SHP77 treated with DMSO at 0.1 percent for 48 hours (cell line): ENCODE results near the gene CACNG4.

Experiments used
- DNase-seq: peaks from one replicate; lab custom pipeline; 2025; lab: John Stamatoyannopoulos, UW

Gene CACNG4

DNA sequence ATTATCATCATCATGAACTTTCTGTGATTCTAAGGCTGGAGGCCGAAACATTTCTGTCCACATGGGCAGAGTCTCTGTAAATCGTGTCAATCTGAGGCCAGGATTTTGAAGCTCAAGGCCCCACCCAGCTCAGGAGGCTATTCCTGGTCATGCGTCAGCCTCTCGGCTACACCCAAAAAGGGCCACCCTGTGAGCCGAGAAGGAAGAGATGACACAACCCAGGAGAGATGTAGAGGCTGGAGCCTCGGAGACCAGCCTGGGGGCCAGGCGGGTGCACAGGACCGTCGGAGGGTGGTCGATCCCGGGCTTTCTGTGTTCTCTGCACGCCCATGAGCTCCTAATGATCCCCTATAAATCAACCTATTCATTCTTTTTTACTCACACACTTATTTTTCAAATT lies 78.8 kb downstream of the CACNG4 start:
- no peak for DNase-seq

DNA sequence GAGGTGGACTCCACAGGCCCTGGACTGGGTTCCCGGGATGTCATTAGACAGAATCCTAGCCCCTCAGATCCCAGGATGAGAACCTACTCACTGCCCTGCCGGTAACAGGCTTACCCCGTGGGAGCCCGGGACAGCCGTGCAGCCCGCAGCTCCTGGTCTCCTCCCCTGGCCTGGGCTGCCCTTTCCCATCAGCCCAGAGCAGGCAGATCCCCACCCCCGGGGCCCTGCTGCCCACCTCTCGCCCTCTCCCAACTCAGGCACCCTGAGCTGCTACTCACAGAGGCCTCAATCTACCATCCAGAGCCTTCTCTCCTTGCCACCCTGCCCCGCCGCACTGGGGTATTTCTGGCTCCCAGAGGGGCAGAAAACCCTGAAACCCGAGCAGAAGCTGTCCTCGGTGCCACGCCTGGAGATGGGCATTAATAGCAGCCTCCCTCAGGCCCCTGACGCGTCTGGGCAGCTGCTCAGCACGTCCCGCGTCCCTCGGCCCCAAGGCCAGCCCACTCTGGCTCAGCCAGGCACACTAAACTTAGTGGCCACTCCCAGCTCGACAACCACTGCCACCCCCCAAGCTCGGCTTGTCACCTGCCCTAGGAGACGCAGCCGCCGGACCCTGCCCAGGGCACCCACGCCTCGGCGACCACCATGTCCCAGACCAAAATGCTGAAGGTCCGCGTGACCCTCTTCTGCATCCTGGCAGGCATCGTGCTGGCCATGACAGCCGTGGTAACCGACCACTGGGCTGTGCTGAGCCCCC lies 79.7 kb downstream of the CACNG4 start, which contains the start of gene CACNG1:
Gene CACNG1, plus strand, starts transcription at position 539 of the 757 bp plus-strand sequence. Its CDS starts 107 bp downstream, at position 646.
- DNase-seq, result no peak

DNA sequence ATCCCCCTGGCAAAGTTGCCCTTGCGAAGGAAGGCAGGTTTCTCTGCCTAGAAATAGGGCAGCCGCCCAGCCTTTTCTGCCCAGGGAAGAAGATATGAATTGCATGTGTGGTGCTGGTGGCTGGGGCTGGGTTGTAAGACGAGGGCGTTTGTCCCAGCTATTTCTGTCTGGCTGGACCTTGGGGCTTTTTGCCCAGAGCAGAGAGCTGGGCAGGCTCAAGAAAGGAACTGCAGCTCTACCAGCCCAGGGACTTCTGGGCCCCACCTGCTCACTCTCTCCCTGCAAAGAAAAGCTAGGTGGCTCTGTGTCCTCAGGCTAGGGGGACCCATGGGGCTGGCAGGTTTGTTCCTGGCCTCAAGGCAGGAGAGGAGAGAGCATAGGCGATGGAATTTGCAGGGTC lies 80.4 kb downstream of the CACNG4 start:
- no peak for DNase-seq

DNA sequence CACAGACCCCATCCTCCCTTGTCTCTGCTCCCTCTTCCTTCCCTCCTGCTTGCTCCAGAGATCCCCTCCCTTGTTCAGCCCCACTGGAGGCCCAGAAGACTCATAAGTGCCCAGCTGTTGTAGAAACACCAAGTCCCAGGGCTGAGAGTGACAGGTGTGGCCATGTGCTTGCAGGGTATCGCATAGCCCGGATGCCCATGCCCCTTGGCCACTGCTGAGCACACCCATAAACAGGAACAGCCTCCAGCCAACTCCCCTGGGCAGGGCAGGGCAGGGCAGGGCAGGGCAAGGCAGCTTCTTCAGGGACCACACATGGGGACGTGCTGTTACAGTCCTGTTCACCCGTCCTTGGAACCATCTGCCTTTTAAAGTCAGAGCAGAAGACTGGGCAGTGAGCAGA lies 81.9 kb downstream of the CACNG4 start:
- no peak for DNase-seq

DNA sequence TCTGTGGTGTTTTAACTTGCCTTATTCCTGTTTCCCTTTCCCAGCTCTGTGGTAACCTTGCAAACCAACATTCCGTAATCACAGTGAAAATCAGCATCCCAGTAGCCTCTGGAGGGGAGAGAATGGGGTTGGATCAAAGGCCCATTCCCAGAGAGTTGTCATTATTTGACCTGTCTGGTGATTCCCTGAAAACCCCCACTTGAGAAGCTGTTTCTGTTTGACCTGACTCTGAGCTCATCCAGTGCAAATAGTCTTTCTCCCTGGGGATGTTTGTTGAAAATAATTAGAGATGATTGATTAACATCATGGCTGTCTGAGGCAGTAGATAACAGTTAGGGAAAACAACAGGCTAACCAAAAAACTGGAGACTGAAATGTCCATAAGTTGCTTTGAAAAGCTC lies 82.9 kb downstream of the CACNG4 start:
- no peak for DNase-seq

DNA sequence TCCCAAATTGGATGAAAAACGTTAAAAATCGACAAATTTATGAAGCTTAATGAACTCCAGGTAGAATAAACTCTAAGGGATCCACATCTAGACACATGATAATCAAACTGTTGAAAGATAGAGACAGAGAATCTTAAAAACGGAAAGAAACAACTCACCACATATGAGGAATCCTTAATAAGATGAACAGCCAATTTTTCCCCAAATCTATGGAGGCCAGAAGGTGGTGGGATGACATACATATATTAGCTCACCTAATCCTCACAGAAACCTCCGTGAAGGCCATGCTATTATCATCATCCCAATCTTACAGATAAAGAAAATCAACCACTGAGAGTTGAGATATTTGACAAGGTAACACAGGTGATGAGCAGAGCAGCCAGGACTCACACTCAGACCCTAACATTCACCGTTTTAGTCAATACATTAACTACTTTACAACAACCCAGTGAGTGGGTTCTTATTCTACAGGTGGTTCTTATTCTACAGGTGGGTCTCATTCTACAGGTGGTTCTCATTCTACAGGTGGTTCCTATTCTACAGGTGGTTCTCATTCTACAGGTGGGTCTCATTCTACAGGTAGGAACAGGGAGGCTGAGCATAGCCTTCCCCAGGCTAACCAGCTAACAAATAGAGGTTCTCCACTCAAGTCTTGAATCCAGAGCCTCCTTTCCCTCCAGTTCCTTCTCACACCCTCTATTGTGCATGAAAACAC lies 84.7 kb downstream of the CACNG4 start:
- no peak for DNase-seq

DNA sequence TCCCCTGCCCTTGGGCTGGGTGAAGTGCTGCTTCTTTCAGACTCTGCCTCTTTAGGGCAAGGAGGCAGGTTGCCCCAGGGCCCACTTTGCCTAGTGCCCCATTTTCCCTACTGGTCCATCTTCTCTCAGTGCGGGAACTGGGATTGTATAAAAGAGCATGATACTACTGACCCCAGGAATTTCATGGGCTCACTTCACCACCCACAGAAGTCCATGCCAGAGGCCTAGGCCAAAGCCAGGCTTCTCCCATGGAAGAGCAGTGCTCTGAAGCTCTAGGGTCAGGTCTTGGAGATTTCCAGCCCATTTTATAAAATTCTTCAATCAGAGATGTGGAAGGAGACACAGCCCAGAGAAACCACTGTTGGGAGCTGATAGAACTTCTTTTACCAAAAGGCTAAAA lies 85.6 kb downstream of the CACNG4 start:
- DNase-seq, result no peak

DNA sequence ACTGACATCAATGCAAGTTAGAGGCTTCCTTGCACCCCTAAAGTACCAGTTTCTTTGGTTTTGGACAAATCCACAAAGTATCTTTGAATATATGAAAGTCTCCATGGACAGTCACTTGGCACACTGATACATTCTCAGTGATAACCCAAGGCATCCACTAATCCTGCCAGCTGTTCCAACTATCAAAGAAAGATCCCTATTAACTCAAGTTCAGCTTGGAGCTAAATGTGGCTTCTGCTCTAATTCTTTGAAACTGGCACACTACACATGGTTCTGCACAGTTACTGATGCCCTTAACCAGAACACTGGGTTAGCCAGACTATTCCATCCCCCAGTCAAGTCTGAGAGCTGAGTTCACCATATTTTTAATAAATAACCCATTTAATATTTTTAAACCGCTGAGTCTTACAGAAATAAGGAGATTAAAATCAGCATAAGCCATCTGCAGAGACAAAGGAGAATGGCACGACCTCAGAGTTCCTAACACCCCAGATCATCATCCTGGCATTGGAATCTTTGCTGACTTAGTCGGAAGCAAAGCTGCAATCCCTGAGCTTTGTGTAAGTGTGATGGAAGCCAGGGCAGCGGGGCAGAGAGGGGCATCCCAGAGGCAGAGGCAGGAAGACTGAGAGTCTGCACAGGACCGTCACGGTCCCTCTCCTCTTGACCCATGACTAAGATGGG lies 86.1 kb downstream of the CACNG4 start:
- no peak for DNase-seq

DNA sequence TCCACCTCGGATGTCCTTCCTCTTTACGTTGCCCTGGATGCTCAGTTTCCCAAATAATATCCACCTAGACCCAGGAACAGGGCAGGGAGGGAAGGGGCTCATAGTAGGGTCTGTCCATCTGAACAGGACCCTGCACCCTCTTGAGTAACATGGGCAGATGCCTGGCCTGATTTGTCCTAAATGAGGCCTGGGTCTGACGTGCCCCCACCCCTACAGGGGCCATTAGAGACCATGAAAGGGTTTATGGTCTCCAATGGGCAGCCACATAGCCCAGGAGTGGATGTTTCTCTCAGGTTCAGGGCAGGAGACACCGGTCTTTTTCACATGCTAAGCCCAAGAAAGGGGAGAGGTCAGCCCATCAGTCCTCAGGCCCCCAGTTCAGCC lies 86.6 kb downstream of the CACNG4 start:
- no peak for DNase-seq

DNA sequence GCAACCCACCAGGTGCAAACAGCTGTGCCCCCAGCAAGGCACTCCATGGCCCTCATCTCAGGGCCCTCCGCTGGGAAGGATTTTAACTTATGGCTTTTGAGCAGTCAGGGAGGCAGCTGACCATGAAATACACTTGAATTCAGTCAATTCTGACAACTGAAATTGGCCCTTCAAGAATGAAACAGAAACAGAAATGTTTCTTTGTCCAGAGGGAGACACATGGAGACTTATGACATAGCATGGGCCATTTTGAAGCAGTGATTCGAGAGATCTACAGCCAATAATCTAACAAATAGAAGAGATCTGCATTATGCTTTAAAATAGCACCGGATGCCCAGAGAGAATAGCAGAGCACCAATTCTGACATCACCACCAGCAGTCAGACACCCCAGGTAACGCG lies 87.3 kb downstream of the CACNG4 start:
- no peak for DNase-seq

DNA sequence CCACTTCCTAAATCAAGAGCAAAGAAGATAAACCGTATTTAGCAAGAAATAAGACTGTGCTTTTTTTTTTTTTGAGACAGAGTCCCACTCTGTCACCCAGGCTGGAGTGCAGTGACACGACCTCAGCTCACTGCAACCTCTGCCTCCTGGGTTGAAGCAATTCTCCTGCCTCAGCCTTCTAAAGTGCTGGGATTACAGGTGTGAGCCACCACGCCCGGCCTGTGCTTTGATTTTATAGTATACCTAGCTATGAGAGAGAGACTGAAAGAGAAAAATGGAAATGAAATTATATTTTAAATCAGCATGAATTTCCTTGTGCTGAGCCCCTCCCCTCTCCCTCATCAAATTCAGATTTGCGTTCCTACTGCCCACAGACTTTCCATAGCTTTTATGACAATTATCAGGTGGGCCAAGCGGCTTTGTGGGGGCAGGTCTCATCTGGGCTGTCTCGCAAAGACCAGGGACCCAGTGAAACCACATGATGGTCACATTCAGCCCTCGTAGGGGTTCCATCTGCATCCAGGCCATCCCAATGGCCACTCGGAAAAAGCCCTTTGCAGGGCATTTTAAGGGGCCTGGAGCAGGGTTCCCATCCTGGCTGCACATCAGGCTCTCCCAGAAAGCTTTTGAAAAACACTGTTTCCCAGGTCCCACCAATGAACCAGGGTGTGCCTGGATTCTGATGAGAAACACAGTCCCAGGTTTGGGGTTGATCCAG lies 88.4 kb downstream of the CACNG4 start:
- no peak for DNase-seq

DNA sequence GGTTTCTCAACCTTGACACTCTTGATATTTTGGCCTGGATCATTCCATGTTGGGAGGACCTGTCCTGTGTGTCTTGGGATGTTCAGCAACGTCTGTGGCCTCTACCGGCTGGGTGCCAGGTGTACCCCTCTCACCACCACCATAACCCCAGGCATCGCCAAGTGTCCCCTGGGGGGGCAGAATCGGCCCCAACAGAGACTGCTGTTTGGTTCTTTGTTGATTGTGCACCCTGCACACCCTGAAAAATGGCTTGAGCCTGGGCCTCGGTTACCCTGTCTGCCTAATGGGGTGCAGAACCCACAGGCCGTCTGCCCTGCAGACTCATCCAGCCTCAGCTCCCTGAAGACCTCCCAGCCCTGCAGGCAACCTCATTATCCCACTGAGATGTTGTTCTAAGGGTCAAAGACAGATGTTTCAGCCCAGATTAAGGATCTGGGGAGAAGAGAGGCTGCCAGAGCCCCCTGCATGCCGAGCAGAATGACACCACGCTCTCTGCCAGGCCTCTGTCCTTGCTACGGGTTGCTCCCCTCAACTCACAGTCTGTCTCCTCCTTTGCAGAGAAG lies 89.0 kb downstream of the CACNG4 start:
- no peak for DNase-seq

DNA sequence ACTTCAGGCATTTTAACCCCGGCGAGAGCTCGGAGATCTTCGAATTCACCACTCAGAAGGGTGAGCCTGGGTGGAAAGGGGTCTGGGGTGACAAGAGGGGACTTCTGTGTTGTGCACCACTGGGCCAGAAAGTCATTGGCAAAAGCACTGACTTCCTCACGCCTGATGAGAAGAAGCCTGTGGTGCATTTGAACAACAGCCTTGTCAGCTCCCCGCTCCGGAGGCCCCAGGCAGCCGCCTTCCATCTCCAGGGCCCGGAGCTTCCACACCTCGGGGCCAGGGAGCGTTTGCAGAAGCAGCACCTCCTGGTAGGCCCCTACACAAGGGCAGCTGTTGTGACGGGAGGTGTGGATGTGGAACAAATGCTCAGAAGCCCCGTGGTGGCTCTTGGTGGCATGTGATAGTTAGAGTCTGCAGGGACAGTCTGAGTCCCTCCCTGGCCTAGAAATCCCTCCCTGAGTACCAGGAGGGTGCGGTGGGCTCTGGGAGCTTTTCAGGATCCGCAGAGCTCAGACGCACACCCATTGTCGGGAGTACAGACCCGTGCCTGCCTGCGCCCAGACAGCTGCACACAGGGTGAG lies 89.6 kb downstream of the CACNG4 start:
- no peak for DNase-seq

DNA sequence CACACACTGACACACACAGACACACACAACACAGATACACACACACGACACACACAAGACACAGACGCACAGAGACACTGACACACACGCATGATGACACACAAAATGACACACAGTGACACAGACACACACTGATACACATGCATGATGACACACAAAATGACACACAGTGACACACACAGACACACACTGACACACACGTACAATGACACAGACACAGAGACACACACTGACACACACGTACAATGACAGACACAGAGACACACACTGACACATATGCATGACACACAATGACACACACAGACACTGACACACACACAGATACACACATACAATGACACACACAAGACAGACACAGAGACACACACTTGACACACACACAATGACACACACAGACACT lies 90.1 kb downstream of the CACNG4 start:
- no peak for DNase-seq

DNA sequence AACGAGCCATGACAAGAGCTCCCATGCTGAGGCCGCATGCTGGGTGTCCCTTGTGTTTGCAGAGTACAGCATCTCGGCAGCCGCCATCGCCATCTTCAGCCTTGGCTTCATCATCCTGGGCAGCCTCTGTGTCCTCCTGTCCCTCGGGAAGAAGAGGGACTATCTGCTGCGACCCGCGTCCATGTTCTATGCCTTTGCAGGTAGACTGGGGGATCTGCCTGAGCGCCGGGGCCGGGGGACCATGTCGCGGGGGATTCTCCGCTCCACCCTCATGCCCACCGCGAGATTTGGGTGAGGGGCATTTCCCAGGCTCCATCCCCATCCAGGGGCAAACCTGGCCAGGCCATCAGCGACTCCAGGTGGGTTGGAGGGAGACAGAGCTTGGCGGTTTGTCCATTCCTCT lies 90.5 kb downstream of the CACNG4 start:
- DNase-seq, result no peak

DNA sequence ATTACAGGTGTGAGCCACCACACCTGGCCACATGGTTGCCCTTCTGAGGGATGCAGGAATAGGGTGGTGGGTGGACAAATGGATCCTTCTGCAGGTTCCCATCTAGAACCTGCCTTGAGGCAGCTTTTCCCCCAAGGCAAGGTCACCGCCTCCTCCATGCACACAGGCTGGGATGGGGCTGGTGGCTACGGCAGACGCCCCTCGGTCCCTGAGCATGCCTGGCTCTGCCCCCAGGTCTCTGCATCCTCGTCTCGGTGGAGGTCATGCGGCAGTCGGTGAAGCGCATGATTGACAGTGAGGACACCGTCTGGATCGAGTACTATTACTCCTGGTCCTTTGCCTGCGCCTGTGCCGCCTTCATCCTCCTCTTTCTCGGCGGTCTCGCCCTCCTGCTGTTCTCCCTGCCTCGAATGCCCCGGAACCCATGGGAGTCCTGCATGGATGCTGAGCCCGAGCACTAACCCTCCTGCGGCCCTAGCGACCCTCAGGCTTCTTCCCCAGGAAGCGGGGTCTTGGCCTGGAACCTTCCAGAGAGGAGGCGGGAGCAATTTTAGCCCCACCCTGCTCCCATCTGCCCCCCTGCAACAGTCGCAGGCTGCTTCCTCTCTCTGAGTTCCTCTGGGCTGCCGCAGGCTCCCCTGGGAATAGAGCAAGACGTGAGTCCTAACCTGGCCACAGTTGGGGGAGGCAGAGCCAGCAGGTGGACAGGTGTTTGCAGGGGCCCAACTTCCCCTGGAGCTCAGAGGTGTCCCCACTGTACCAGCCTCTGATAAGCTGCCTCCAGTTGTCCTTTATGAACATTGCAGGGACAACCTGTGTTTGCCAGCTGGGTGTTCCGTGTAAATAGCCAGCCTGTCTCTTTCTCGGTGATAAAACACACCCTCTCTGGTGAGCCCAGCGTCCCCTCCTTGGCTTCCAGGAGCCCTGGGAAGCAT lies 91.6 kb downstream of the CACNG4 start:
- DNase-seq, result no peak

DNA sequence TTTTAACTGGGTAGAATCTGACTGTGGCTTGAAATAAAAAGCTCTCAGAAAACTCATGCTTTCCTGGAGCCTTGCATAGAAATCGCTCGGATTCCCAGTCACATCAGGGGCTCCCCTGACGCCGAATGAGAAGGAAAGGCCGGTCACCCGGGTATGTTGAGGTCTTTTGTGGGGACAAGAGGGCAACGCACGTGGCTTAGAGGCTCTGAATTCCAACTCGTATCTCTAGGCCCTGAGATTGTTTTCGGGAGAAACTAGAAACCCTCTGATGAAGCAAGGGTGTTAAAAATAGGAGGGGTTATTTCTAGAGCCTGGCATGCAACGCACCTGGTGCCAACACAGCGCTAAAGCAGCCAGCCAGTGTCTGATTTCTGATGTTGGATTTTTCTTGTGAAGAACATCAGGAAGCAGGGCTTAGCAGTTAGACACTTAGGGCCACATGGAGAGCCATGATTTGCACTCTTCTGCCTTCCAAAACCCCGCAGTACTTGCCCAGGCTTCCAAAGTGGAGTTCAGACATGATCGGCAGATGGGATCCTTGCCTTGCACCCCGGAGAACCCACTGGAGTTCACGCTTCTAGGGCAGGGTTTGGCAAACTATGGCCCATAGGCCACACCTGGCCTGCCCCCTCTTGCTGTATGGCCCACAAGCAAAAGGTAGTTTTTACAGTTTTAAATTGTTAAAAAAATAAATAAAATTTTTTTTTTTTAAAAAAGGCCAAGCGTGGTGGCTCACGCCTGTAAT lies 92.4 kb downstream of the CACNG4 start:
- DNase-seq, result no peak

DNA sequence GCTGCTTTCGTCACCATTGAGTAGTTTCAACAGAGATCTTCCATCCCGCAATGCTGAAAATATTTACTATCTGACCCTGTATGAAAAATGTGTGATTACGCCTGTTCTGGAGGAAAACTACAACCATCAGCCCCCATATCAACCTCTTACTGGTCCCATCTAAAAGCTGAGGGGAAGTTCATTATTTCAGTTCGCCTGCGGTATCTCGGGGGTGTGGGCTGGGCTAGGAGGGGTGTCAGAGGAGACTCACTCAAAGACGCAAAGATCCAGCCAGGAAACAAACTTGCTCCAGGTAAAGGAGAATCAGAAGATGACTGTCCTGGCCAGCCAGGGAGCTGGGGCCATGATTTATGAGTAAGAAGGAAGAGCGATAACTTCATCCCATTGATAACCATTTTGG lies 93.5 kb downstream of the CACNG4 start:
- no peak for DNase-seq

DNA sequence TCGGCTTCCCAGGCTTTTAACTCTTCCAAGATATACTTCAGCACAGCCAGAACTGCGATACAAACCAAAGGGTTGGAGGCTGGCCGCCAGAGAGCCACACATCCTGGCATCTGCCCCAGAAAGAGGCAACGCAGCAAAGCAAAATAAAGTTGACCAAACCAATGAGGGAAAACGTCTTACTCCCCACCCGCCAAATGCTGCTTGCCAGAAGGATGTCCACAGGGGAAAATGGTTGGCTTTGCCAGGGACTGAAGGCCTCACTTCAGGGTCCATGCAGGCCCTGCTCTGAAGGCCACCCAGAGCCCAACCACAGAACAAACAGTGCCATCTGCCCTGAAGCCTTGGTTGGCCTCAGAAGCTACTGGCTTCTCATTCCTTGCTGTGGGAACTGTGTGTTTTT lies 94.9 kb downstream of the CACNG4 start:
- DNase-seq, result no peak

DNA sequence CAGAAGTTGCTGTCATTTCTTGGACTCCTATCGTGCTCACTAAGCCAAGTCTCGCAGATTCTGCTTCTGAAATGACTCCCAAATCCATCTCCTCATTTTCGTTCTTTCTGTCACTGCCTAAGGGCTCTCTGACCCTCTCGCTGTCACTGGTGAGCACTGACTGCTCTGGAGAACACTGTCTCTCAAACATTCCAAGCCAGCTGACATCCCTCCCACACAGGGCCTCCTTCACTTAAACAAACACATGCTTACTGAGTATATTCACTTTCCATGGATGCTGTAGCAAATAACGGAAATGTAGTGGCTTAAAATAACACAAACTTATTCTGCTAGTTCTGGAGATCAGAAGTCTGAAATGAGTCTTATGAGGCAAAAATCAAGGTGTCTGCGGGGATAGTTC lies 98.6 kb downstream of the CACNG4 start:
- DNase-seq, result no peak
